ENCODE results near the gene AFP.

Gene AFP

DNA sequence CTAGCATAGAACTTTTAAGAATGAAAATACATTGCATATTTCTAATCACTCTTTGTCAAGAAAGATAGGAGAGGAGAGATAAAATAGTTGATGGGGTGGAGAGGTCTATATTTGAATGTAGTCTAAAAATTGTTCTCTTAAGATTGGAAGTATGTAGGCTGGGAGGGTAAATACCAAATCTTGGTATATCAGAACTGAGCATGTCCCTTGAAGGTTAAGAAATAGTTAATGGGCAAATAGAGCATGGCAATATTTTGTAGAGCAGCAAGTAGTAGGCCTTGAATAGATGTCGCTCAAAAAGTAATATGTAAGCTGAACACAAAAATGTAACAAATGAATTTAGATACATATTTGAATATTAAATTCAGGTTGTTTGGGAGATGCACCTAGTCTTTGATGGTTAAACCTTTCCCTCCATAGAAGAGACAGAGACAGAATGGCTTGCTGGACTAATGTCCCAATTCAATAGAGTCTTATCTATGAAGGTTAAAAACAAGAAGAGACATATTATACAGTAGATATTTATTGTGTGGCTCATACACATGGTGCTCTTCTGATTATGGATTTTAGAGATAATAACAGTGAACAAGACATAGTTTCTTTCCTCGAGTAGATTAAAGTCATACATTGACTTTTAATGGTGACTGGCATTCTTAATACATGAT lies 19.5 kb upstream of the AFP start:
- TF ChIP-seq, protein P1, sequence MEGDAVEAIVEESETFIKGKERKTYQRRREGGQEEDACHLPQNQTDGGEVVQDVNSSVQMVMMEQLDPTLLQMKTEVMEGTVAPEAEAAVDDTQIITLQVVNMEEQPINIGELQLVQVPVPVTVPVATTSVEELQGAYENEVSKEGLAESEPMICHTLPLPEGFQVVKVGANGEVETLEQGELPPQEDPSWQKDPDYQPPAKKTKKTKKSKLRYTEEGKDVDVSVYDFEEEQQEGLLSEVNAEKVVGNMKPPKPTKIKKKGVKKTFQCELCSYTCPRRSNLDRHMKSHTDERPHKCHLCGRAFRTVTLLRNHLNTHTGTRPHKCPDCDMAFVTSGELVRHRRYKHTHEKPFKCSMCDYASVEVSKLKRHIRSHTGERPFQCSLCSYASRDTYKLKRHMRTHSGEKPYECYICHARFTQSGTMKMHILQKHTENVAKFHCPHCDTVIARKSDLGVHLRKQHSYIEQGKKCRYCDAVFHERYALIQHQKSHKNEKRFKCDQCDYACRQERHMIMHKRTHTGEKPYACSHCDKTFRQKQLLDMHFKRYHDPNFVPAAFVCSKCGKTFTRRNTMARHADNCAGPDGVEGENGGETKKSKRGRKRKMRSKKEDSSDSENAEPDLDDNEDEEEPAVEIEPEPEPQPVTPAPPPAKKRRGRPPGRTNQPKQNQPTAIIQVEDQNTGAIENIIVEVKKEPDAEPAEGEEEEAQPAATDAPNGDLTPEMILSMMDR (IDR thresholded peaks at IDR 0.05), result no peak

DNA sequence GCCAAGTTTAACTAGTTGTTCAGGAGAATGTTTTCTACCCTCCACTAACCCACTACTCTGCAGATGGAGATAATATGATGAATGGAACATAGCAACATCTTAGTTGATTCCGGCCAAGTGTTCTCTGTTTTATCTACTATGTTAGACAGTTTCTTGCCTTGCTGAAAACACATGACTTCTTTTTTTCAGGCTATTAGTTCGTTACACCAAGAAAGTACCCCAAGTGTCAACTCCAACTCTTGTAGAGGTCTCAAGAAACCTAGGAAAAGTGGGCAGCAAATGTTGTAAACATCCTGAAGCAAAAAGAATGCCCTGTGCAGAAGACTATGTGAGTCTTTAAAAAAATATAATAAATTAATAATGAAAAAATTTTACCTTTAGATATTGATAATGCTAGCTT lies 18.7 kb upstream of the AFP start:
- TF ChIP-seq, protein P1 (IDR thresholded peaks at IDR 0.05), result no peak

DNA sequence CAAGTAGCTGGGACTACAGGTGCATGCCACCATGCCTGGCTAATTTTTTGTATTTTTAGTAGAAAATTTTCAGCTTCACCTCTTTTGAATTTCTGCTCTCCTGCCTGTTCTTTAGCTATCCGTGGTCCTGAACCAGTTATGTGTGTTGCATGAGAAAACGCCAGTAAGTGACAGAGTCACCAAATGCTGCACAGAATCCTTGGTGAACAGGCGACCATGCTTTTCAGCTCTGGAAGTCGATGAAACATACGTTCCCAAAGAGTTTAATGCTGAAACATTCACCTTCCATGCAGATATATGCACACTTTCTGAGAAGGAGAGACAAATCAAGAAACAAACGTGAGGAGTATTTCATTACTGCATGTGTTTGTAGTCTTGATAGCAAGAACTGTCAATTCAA lies 18.0 kb upstream of the AFP start:
- TF ChIP-seq, protein P1 (IDR thresholded peaks at IDR 0.05), result no peak

DNA sequence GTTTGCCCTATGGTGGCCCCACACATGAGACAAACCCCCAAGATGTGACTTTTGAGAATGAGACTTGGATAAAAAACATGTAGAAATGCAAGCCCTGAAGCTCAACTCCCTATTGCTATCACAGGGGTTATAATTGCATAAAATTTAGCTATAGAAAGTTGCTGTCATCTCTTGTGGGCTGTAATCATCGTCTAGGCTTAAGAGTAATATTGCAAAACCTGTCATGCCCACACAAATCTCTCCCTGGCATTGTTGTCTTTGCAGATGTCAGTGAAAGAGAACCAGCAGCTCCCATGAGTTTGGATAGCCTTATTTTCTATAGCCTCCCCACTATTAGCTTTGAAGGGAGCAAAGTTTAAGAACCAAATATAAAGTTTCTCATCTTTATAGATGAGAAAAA lies 17.3 kb upstream of the AFP start:
- TF ChIP-seq, protein P1 (IDR thresholded peaks at IDR 0.05), result no peak

DNA sequence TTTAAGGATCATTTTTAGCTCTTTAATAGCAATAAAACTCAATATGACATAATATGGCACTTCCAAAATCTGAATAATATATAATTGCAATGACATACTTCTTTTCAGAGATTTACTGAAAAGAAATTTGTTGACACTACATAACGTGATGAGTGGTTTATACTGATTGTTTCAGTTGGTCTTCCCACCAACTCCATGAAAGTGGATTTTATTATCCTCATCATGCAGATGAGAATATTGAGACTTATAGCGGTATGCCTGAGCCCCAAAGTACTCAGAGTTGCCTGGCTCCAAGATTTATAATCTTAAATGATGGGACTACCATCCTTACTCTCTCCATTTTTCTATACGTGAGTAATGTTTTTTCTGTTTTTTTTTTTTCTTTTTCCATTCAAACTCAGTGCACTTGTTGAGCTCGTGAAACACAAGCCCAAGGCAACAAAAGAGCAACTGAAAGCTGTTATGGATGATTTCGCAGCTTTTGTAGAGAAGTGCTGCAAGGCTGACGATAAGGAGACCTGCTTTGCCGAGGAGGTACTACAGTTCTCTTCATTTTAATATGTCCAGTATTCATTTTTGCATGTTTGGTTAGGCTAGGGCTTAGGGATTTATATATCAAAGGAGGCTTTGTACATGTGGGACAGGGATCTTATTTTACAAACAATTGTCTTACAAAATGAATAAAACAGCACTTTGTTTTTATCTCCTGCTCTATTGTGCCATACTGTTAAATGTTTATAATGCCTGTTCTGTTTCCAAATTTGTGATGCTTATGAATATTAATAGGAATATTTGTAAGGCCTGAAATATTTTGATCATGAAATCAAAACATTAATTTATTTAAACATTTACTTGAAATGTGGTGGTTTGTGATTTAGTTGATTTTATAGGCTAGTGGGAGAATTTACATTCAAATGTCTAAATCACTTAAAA lies 16.6 kb upstream of the AFP start:
- TF ChIP-seq, protein P1 (IDR thresholded peaks at IDR 0.05), result no peak

DNA sequence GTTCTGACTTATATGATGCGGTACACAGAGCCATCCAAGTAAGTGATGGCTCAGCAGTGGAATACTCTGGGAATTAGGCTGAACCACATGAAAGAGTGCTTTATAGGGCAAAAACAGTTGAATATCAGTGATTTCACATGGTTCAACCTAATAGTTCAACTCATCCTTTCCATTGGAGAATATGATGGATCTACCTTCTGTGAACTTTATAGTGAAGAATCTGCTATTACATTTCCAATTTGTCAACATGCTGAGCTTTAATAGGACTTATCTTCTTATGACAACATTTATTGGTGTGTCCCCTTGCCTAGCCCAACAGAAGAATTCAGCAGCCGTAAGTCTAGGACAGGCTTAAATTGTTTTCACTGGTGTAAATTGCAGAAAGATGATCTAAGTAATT lies 15.4 kb upstream of the AFP start:
- TF ChIP-seq, protein P1 (IDR thresholded peaks at IDR 0.05), result no peak

DNA sequence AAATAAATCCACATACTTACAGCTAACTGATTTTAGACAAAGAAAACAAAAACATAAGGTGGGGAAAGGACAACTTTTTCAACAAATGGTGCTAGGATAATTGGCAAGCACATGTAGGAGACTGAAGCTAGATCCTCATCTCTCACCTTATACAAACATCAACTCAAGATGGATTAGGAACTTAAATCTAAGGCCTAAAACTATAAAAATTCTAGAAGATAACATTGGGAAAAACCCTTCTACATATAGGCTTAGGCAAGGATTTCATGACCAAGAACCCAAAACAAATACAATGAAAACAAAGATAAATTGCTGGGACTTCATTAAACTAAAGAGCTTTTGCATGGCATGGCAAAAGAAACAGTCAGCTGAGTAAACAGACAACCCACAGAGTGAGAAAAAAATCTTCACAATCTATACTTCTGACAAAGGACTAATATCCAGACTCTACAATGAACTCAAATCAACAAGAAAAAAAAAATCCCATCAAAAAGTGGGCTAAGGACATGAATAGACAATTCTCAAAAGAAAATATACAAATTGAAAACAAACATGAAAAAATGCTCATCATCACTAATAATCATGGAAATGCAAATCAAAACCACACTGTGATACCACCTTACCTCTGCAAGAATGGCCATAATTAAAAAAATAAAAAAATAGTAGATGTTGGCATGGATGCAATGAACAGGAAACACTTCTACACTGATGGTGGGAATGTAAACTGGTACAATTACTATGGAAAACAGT lies 14.1 kb upstream of the AFP start:
- TF ChIP-seq, protein P1 (IDR thresholded peaks at IDR 0.05), result no peak
